HepG2 (cell line): ENCODE results near the gene JPH2. TPM values are rescaled to one million over a fixed set of nuclear protein-coding genes. Genes with fewer than 3 reads are reported as not detected.

Experiments
- ATAC-seq: fragments of 200-7000 bp; cut with Tn5 transposase; 3 replicates; pipeline ENCODE4 v1.9.1; 2020; ENCODE audit warnings: mild to moderate bottlenecking, moderate library complexity
- BruUV-seq: library from RNA; stranded (reverse); fragments of 400-500 nt; replicated peaks from 2 replicates; lab custom pipeline; 2021; lab: Mats Ljungman, UMichigan
- CTCF ChIA-PET: fragments of 300-600 bp; formaldehyde crosslinking; extraction: SDS; loops from one replicate; lab custom pipeline; 2021; ENCODE audit warnings: low total read pairs, inconsistent platforms, low intra/inter-chr PET ratio; lab: Yijun Ruan, JAX
- POLR2A ChIA-PET: fragments of 350-600 bp; sonication (Branson Sonifier 250); formaldehyde crosslinking; loops from one replicate; lab custom pipeline; 2020; ENCODE audit warnings: antibody characterized with exemption, inconsistent platforms; lab: Yijun Ruan, JAX
- DNase-seq: peaks from one replicate; pipeline ENCODE4 v3.0.0-alpha.2; 2015; ENCODE audit warnings: low spot score
- FAIRE-seq: peaks from 3 replicates; lab custom pipeline; 2011; peaks lifted over from hg19 to GRCh38; lab: Jason Lieb, UNC
- H2AFZ ChIP-seq: one replicate; pipeline ENCODE4 v1.6.1; 2011; ENCODE audit warnings: low read length, inconsistent platforms
- H3K27ac ChIP-seq: fragments of 300-600 bp; 3 replicates; pipeline ENCODE4 v1.8.0; 2011; ENCODE audit warnings: mixed run types, mild to moderate bottlenecking, mixed read lengths, low read length, inconsistent platforms; ENCODE audit not compliant: insufficient read depth; ENCODE audit errors: extremely low read length
- H3K27me3 ChIP-seq, 2 experiments: fragments of 200-600 bp in 1 of 2; 2 replicates in 1 of 2; 3 replicates in 1 of 2; pipeline versions ENCODE4 v1.6.0 to v1.8.0; 2011; ENCODE audit warnings: low read length in 2 of 2, mild to moderate bottlenecking in 2 of 2, moderate library complexity in 2 of 2, inconsistent platforms in 1 of 2; ENCODE audit not compliant: insufficient read depth in 2 of 2, control insufficient read depth in 1 of 2
- H3K36me3 ChIP-seq, 2 experiments: fragments of 200-600 bp in 1 of 2; replicated peaks in 1 of 2; 2 replicates in 1 of 2; 3 replicates in 1 of 2; pipeline versions ENCODE4 v1.5.1 to v1.8.0; 2011; ENCODE audit warnings: low read length in 2 of 2, inconsistent platforms in 1 of 2; ENCODE audit not compliant: insufficient read depth in 2 of 2, control insufficient read depth in 1 of 2
- H3K4me1 ChIP-seq: 2 replicates; pipeline ENCODE4 v1.5.1; 2012; ENCODE audit warnings: low read length, inconsistent platforms; ENCODE audit not compliant: insufficient read depth
- H3K4me2 ChIP-seq: 2 replicates; pipeline ENCODE4 v1.6.0; 2011; ENCODE audit warnings: low read depth, low read length, inconsistent platforms
- H3K4me3 ChIP-seq, 3 experiments: fragments of 200-600 bp in 1 of 3; sonication (generic), shearing (Covaris generic) in 1 of 3; replicated peaks in 1 of 3; 2 replicates each; pipeline ENCODE4 v1.5.1; 2011 to 2016; ENCODE audit warnings: low read length in 3 of 3, inconsistent platforms in 2 of 3, low read depth in 2 of 3, mild to moderate bottlenecking in 2 of 3, control low read depth in 1 of 3, mixed read lengths in 1 of 3; ENCODE audit not compliant: insufficient read depth in 1 of 3
- H3K79me2 ChIP-seq: one replicate; pipeline ENCODE4 v1.6.1; 2011; ENCODE audit warnings: low read length, inconsistent platforms; ENCODE audit not compliant: insufficient read depth
- H3K9ac ChIP-seq: 2 replicates; pipeline ENCODE4 v1.6.0; 2011; ENCODE audit warnings: mild to moderate bottlenecking, low read depth, low read length, inconsistent platforms; ENCODE audit not compliant: insufficient read depth
- H3K9me3 ChIP-seq: 2 replicates; pipeline ENCODE4 v1.5.1; 2012; ENCODE audit warnings: mild to moderate bottlenecking, low read length
- H4K20me1 ChIP-seq: 2 replicates; pipeline ENCODE4 v1.6.0; 2011; ENCODE audit warnings: inconsistent platforms, mild to moderate bottlenecking, low read length, moderate library complexity; ENCODE audit not compliant: insufficient read depth
- AFF4 ChIP-seq: sonication (generic); formaldehyde crosslinking; IDR thresholded peaks from 2 replicates; pipeline ENCODE4 v1.4.0; 2020; ENCODE audit warnings: missing genetic modification reagents
- ARNTL ChIP-seq: sonication (generic); formaldehyde crosslinking; IDR thresholded peaks from 2 replicates; pipeline ENCODE4 v1.4.0; 2020; ENCODE audit warnings: mild to moderate bottlenecking, missing genetic modification reagents
- HNF4G ChIP-seq, 2 experiments: sonication (generic) in 1 of 2; formaldehyde crosslinking in 1 of 2; IDR thresholded peaks; 2 replicates each; pipeline versions ENCODE4 v1.4.0 to v1.6.1; 2011 to 2020; ENCODE audit warnings: borderline replicate concordance in 2 of 2, low read depth in 2 of 2, mild to moderate bottlenecking in 2 of 2, low read length in 1 of 2, missing genetic modification reagents in 1 of 2, moderate library complexity in 1 of 2
- HOXA9 ChIP-seq: sonication (generic); formaldehyde crosslinking; IDR thresholded peaks from 2 replicates; pipeline ENCODE4 v1.8.1; 2022; ENCODE audit warnings: missing genetic modification reagents, mild to moderate bottlenecking, moderate library complexity, borderline replicate concordance
- ISX ChIP-seq: sonication (generic); formaldehyde crosslinking; conservative IDR thresholded peaks from 2 replicates; pipeline ENCODE4 v1.5.0; 2020; ENCODE audit warnings: missing genetic modification reagents
- ZBTB21 ChIP-seq: sonication (generic); formaldehyde crosslinking; IDR thresholded peaks from 2 replicates; pipeline ENCODE4 v1.4.0; 2020; ENCODE audit warnings: missing genetic modification reagents
- ZNF24 ChIP-seq: fragments of 450-650 bp; IDR thresholded peaks from 2 replicates; pipeline ENCODE4 v1.6.1; 2017; ENCODE audit warnings: antibody characterized with exemption, mild to moderate bottlenecking
- ZNF326 ChIP-seq: sonication (generic); formaldehyde crosslinking; IDR thresholded peaks from 2 replicates; pipeline ENCODE4 v1.4.0; 2020; ENCODE audit warnings: missing genetic modification reagents, borderline replicate concordance
- ZNF451 ChIP-seq: sonication (generic); formaldehyde crosslinking; IDR thresholded peaks from 2 replicates; pipeline ENCODE4 v1.5.0; 2020; ENCODE audit warnings: mild to moderate bottlenecking, missing genetic modification reagents
- ZNF513 ChIP-seq: sonication (generic); formaldehyde crosslinking; conservative IDR thresholded peaks from 2 replicates; pipeline ENCODE4 v1.5.0; 2020; ENCODE audit warnings: missing genetic modification reagents
- ZNF549 ChIP-seq: sonication (generic); formaldehyde crosslinking; IDR thresholded peaks from 2 replicates; pipeline ENCODE4 v1.5.0; 2020; ENCODE audit warnings: missing genetic modification reagents
- ZNF670 ChIP-seq: sonication (generic); formaldehyde crosslinking; IDR thresholded peaks from 2 replicates; pipeline ENCODE4 v1.8.0; 2022; ENCODE audit warnings: mild to moderate bottlenecking, missing genetic modification reagents, borderline replicate concordance
- ZNF772 ChIP-seq: sonication (generic); formaldehyde crosslinking; IDR thresholded peaks from 2 replicates; pipeline ENCODE4 v1.5.0; 2020; ENCODE audit warnings: mild to moderate bottlenecking, missing genetic modification reagents
- ZNF777 ChIP-seq: sonication (generic); formaldehyde crosslinking; IDR thresholded peaks from 2 replicates; pipeline ENCODE4 v1.4.0; 2020; ENCODE audit warnings: missing genetic modification reagents
- ZSCAN21 ChIP-seq: sonication (generic); formaldehyde crosslinking; IDR thresholded peaks from 2 replicates; pipeline ENCODE4 v1.8.0; 2022; ENCODE audit warnings: mild to moderate bottlenecking, missing genetic modification reagents, moderate library complexity, borderline replicate concordance
- ZSCAN30 ChIP-seq: sonication (generic); formaldehyde crosslinking; IDR thresholded peaks from 2 replicates; pipeline ENCODE4 v1.5.0; 2020; ENCODE audit warnings: mild to moderate bottlenecking, missing genetic modification reagents
- ZSCAN31 ChIP-seq: sonication (generic); formaldehyde crosslinking; IDR thresholded peaks from 2 replicates; pipeline ENCODE4 v1.5.0; 2020; ENCODE audit warnings: low read depth, mild to moderate bottlenecking, missing genetic modification reagents
- ZUFSP ChIP-seq: sonication (generic); formaldehyde crosslinking; IDR thresholded peaks from 2 replicates; pipeline ENCODE4 v1.9.0; 2021; ENCODE audit warnings: missing genetic modification reagents, mild to moderate bottlenecking, borderline replicate concordance
- WGBS: methylation state at CpG from one replicate; pipeline ENCODE4 v1.1.6; 2017; ENCODE audit warnings: low lambda C conversion rate; 5-methylcytosine and 5-hydroxymethylcytosine counted together
- in situ Hi-C: cut with HindIII; loops from 2 replicates; pipeline ENCODE4 v1.10.0; 2017; ENCODE audit warnings: low pct_unique_long_range_greater_than_20kb; ENCODE audit not compliant: extremely low pct_ligation_motif_present
- intact Hi-C: fragments of 100-400 bp; cut with micrococcal nuclease; formaldehyde crosslinking; loops from one replicate; pipeline ENCODE4 v1.10.0; 2022; ENCODE audit not compliant: unreplicated experiment
- polyA plus RNA-seq, 8 experiments: library from polyadenylated mRNA; depleted of rRNA in 3 of 8; stranded (reverse) in 7 of 8; unstranded in 1 of 8; fragments of >200 nt; fragmentation: Illumina TruSeq in 4 of 8; extraction: Trizol in 4 of 8; gene quantifications; 2 replicates each; pipeline versions ENCODE4 v1.2.1 to v1.2.3, GENCODE V29; 2011 to 2016; ENCODE audit warnings: low read depth in 4 of 8, missing spikeins in 1 of 8, mixed read lengths in 1 of 8; ENCODE audit not compliant: insufficient read depth in 1 of 8
- total RNA-seq, 5 experiments: library from RNA; depleted of rRNA; stranded (reverse); fragments of >200 nt; fragmentation: Illumina TruSeq; extraction: Trizol; gene quantifications; 2 replicates each; pipeline ENCODE4 v1.2.3, GENCODE V29; 2016; ENCODE audit warnings: low read depth in 1 of 5

JPH2 gene
- total and polyA plus RNA-seq, 2 of the 13 experiments (the other 11 are each of a cell fraction or from before 2014, with no cell fraction given): 0.42 TPM; not detected in 1

GRCh38 chr20:44070139-44070900 lies 116.7 kb downstream of the JPH2 start:
- no TSS peak for BruUV-seq
- no peak for FAIRE-seq
- intact Hi-C loops: no loop called here
- no peak for TF ChIP-seq ZNF326 (CRISPR knock-in tag)
- no peak for TF ChIP-seq ZSCAN30
- no peak for TF ChIP-seq ZSCAN31
- TF ChIP-seq ZBTB21: no peak
- TF ChIP-seq HOXA9: no peak
- no peak for TF ChIP-seq ZNF513
- no peak for TF ChIP-seq ZNF777 (CRISPR knock-in tag)
- TF ChIP-seq ZNF24: no peak
- no peak for TF ChIP-seq AFF4 (CRISPR knock-in tag)
- TF ChIP-seq ISX: no peak
- no peak for TF ChIP-seq HNF4G (IDR thresholded peaks at IDR 0.05; ENCODE audit: borderline replicate concordance, low read depth, low read length)
- TF ChIP-seq HNF4G (CRISPR knock-in tag; IDR thresholded peaks at IDR 0.05; ENCODE audit: borderline replicate concordance, low read depth): no peak
- no peak for TF ChIP-seq ZNF549 (CRISPR knock-in tag)
- TF ChIP-seq ZNF772: no peak
- TF ChIP-seq ZNF451 (CRISPR knock-in tag): no peak
- TF ChIP-seq ZUFSP (CRISPR knock-in tag): no peak
- TF ChIP-seq ZNF670: no peak
- TF ChIP-seq ZSCAN21: no peak
- TF ChIP-seq ARNTL (CRISPR knock-in tag): no peak

More at GRCh38 chr20:44070139-44070900, 116.7 kb downstream of the JPH2 start:
- WGBS: 28% methylated on average over 17 of the region's 17 CpGs
- in situ Hi-C loops: no loop called here
- Histone ChIP-seq H4K20me1 (no peaks in the 10 kb centered on the region), H3K27me3 (peaks cover 37 to 93% of the 10 kb centered on the region in 2 experiments; a peak in 4 of 5 replicates), H3K4me2 (no peak overlapping the region), H3K9ac (no peak overlapping the region), H3K27ac (no peak overlapping the region), H3K4me1 (no peaks in the 10 kb centered on the region), H3K4me3 (no peak overlapping the region), H3K9me3 (no peaks in the 10 kb centered on the region), H3K79me2 (no peaks in the 10 kb centered on the region), H3K36me3 (no peaks in the 10 kb centered on the region), H2AFZ (no peak overlapping the region)
- DNase-seq (no peak), ATAC-seq (no peak)
- ChIA-PET POLR2A (no interaction called here), CTCF (no interaction called here)
